HG02642 (cell line): ENCODE results near the gene ITPR2.
"Not testable (repeated sequence)": the region's sequence is repeated elsewhere in the genome, so short reads cannot be mapped to it uniquely, and the experiment has no call there.

Experiments
- ATAC-seq: cut with Tn5 transposase; IDR thresholded peaks from one replicate; pipeline ENCODE4 v1.9.1; 2021; ENCODE audit warnings: mild to moderate bottlenecking; ENCODE audit not compliant: unreplicated experiment, poor library complexity

The ITPR2 gene

DNA sequence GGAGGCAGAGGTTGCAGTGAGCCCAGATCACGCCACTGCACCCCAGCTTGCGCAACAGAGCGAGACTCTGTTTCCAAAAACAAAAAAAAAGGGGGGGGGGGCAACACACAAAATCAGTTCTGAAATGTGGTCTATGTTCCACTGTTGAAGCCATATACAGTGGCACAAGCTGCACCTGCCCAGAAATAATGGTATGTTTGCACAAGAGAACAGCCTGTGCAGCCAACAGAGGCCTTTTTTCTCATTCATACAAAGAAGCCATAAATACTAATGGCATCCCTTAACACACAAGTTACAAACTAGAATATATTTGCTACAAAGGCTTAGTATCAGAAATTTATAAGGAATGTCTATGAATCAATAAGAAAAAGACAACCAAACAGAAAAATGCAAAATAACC is 37.1 kb downstream of the ITPR2 start:
- ATAC-seq = no peak

GRCh38 chr12:26791301-26791791 is 41.6 kb downstream of the ITPR2 start:
- ATAC-seq = peak; percentile 61

DNA sequence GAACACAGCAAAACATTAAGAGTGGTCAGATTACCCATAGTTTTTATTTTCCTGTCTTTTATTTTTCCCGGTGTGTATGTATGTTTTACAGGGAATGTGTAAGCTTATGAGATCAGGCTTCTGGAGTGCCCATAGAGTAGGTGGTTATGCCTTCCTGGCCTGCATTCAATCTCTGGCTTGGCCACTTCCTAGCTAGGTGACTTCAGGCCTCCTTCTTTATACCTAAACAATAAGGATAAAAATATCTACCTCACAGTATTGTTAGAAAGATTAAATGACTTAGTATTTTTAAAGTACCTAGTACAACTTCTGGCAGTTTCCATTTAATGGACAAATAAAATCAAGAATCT is 42.4 kb downstream of the ITPR2 start:
- no peak for ATAC-seq

GRCh38 chr12:26789731-26790644 is 43.0 kb downstream of the ITPR2 start:
- ATAC-seq = no peak

DNA sequence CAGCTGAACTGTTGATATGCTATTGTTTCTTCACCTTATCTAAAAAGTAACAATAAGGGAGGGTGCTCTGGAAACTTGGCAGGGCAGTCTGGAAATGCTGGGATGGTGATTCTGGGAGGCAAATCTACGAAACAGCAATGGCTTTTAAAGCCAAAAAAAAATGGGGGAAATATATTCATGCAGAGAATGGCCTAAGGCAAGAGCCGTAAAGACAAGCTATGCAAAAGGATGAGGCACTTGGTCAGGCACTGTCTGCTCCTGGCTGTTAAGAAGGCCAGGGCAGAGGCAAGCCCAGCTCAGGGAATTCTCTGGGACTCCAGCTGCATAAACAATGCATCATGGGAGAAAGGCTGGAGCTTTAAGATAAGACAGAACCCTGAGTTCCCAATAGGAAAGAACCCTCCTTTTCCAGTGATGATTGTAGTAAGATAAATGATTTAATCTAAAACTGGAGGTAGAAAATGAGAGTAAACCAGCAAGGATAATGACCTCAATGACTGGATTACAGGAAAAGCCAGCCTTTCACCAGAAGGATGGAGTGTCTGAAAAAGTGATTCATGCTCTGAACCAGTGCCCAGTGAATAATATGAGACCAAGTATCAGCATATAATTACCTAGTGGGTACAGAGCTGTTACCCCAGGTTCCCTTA is 46.0 kb downstream of the ITPR2 start:
- no peak for ATAC-seq

DNA sequence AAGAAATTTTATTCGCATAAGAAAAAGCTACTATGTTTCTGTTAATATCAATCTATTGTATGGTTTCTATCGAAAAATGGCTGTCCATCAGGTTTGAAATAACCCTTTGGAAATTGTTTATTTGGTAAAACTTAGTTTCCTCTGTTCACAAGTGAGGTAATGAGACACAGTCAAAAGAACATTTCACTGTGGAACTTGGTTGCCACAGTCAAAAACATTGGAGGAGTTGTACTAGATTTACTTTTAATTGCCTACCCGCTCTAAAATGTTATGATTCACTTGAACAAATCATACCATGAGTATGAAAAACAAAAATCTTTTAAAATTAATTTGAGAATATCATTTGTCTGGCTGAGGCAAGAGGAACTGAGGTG is 46.5 kb downstream of the ITPR2 start:
- no peak for ATAC-seq

DNA sequence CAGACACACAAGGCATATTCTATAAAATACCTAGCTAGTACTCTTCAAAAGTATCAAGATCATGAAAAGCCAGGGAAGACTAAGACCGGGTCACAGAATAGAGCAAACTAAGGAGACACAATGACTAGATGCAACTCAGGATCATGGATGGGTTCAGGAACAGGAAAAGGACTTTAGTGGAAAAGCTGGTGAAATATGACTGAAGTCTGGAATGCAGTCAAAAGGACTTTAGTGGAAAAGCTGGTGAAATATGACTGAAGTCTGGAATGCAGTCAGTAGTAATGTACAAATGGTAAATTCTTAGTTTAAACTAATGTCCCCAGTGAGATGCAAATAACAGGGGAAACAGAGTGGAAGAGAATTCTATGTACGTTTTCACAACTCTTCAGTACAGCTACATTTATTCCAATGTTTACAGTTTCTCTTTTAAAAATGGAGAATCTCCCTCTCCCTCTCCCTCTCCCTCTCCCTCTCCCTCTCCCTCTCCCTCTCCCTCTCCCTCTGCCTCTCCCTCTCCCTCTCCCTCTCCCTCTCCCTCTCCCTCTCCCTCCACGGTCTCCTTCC is 49.1 kb downstream of the ITPR2 start:
- ATAC-seq = not testable (repeated sequence)

GRCh38 chr12:26783131-26783526 is 49.9 kb downstream of the ITPR2 start:
- no peak for ATAC-seq

GRCh38 chr12:26782372-26783130 is 50.4 kb downstream of the ITPR2 start:
- no peak for ATAC-seq

GRCh38 chr12:26780656-26781055 is 52.3 kb downstream of the ITPR2 start:
- ATAC-seq = not testable (repeated sequence)

DNA sequence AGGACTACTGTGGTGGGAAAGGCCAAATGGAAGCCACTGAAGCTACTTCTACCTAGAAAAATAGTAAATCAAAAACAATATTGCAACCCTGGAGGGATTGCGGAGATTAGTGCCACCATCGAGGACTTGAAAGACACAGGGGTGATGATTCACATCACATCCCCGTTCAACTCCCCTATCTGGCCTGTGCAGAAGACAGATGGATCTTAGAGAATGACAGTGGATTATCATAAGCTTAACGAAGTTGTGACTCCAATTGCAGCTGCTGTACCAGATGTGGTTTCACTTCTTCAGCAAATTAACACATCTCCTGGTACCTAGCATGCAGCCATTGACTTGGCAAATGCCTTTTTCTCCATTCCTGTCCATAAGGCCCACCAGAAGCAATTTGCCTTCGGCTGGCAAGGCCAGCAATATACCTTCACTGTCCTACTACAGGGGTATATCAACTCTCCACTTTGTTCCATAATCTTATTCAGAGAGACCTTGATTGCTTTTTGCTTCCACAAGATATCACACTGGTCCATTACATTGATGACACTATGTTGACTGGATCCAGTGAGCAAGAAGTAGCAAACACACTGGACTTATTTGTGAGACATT is 54.7 kb downstream of the ITPR2 start:
- not testable (repeated sequence) for ATAC-seq

GRCh38 chr12:26777236-26777635 is 55.8 kb downstream of the ITPR2 start:
- no peak for ATAC-seq

DNA sequence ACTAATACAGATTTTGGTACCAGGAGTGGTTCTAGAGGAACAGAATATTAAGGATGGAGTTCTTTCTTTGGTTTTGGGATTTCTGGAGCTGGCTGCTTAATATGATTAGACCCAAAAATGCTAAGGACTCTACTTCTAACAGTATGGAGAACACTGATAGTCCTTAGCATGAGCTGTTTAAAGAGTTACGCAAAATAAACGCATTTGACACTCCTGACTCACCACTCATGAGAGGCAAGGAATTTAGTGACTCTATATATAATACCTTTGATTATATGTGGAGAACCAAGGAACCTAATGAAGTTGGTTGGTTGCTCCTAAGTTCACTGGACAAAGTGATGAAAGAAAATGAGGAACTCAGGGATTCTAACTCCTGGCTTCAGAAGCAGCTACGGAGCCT is 57.0 kb downstream of the ITPR2 start:
- ATAC-seq = not testable (repeated sequence)

DNA sequence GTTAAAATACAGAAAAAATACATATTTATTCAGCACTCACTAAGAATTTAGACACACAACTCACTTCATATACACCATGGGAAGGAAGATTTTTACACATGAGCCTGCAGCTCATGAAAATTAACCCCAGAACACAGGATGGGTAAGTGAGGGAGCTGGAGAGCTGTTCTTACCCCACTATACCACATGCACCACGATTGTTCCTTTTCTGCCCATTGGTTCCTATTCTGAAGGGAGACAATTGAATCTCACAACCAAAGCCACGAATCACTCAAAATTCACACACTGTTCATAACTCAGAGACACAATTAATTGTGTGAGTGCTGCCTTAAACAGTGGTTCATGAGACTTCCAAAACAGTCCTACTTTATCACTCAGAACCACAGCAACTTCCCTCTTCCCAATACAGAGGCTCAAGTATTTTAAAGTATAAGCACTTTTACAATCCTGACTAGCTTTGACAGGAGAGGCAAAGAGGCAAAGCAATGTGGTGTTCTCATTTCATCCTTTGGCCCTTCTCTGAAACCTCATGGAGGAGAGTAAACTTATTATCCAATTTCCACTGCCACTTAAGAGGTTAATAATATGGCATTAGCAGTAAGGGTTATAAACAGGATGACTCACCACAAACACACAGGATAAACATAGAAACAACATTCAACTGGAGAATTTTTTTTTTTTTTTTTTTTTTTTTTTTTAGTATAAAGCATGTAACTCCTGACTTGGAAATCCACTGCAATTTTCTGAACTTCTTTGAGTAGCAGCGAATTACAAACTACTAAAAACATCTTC is 59.5 kb downstream of the ITPR2 start:
- ATAC-seq = no peak

DNA sequence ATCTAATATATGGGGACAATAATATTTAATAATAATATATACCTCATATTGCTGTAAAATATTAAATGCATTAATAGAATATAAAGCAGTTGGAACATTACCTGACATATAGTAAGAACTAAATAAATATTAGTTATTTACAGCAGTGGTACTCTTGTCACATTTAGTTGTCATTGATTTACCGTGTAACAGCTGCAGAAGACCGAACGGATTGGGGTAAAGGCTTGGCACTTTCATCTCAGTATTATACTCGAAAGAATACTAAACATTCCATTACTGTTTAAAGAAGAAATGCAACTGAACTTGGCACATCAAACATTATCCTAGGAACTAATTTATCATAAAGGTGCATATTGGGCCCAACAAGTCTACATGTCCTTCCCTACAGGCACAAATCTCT is 61.1 kb downstream of the ITPR2 start:
- no peak for ATAC-seq

DNA sequence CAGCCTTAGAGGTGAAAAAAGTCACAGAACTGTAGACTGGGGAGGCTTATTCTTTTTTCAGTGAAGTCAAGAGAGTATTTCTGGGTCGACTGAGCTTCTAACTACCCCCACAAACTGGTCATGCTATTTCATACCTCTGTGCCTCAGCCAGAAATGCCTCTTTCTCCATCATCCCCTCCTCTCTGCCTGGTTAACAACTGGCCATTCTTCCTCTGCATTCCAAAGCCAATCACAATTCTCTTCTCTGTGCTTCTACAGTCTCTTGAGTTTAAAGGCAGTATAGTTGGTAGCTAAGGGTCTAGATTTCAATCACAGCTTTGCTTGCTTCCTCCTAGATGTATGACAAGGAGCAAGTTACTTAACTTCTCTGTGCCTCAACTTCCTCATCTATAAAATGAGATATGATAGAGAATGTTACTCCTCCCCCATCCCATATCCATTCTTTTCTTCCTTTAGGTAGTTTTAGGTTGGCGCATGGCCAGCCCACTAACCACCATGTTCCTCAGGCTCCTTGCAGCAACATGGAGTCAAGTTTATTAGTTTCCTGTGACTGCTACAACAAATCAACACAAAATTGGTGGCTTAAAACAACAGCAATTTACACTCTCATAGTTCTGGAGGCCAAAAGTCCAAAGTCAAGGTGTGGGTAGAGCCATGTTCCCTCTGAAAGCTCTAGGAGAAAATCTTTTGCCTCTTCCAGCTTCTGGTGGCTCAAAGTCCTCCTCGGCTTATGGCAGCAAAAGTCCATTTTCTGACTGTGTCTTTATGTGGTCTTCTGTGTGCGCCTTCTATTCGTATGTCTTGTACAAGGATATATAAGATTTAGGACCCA is 62.5 kb downstream of the ITPR2 start:
- no peak for ATAC-seq

DNA sequence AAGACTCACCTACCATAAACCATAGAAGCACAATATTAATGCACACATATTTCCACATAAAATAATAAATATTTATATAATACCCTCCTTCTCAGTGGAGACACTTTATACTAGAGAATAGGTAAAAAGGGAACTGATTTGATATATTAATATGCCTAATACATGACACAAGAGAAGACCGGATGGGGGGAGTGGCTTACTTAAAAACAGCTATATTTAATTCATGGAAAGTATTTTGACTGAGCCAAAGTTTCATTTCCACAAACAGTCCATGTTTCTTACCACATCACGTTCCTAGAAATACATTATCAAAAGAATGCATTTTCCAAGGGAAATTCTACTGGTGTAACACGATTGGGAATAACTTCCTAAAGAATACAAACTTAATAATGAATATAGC is 63.4 kb downstream of the ITPR2 start:
- ATAC-seq = no peak
